HEK293 (cell line): Measurements from ENCODE around the gene PDE4D.

ENCODE experiments used
- ATF2 ChIP-seq: fragments of 450-650 bp; formaldehyde crosslinking; IDR thresholded peaks from 2 replicates; pipeline ENCODE4 v1.5.1; 2016; ENCODE audit warnings: missing biosample characterization, missing genetic modification characterization, low read depth
- CTCF ChIP-seq: fragments of 450-650 bp; formaldehyde crosslinking; IDR thresholded peaks from 2 replicates; pipeline ENCODE4 v1.5.1; 2016; ENCODE audit warnings: missing biosample characterization, missing genetic modification characterization
- ELK4 ChIP-seq: IDR thresholded peaks from 2 replicates; pipeline ENCODE4 v1.6.1; 2011; ENCODE audit warnings: mild to moderate bottlenecking, low read depth, low read length, borderline replicate concordance
- KLF16 ChIP-seq: fragments of 450-650 bp; formaldehyde crosslinking; IDR thresholded peaks from 2 replicates; pipeline ENCODE4 v1.5.1; 2017; ENCODE audit warnings: missing biosample characterization, missing genetic modification characterization
- SETDB1 ChIP-seq: IDR thresholded peaks from one replicate; pipeline ENCODE4 v1.6.1; 2017; ENCODE audit warnings: mild to moderate bottlenecking, low read length, moderate library complexity, mixed read lengths; ENCODE audit not compliant: insufficient read length
- ZBTB10 ChIP-seq: fragments of 450-650 bp; formaldehyde crosslinking; IDR thresholded peaks from 2 replicates; pipeline ENCODE4 v1.5.1; 2016; ENCODE audit warnings: missing biosample characterization, missing genetic modification characterization
- ZBTB11 ChIP-seq: fragments of 450-650 bp; formaldehyde crosslinking; conservative IDR thresholded peaks from 2 replicates; pipeline ENCODE4 v1.5.1; 2016; ENCODE audit warnings: low read depth, missing biosample characterization, missing genetic modification characterization
- ZNF121 ChIP-seq: fragments of 450-650 bp; formaldehyde crosslinking; IDR thresholded peaks from 2 replicates; pipeline ENCODE4 v1.5.1; 2016; ENCODE audit warnings: missing biosample characterization, missing genetic modification characterization
- ZNF138 ChIP-seq: fragments of 450-650 bp; formaldehyde crosslinking; IDR thresholded peaks from 2 replicates; pipeline ENCODE4 v1.5.1; 2016; ENCODE audit warnings: missing biosample characterization, missing genetic modification characterization, borderline replicate concordance
- ZNF274 ChIP-seq, 2 experiments: fragments of 200-500 bp in 1 of 2; fragments of 450-650 bp in 1 of 2; sonication (Bioruptor generic) in 1 of 2; formaldehyde crosslinking in 1 of 2; IDR thresholded peaks; 2 replicates each; pipeline versions ENCODE4 v1.5.1 to v1.6.1; 2014 to 2016; ENCODE audit warnings: borderline replicate concordance in 1 of 2, inconsistent platforms in 1 of 2, low read length in 1 of 2, missing biosample characterization in 1 of 2, missing genetic modification characterization in 1 of 2
- ZNF302 ChIP-seq: fragments of 450-650 bp; formaldehyde crosslinking; IDR thresholded peaks from 2 replicates; pipeline ENCODE4 v1.5.1; 2016; ENCODE audit warnings: missing biosample characterization, missing genetic modification characterization, low read depth
- ZNF530 ChIP-seq: fragments of 450-650 bp; formaldehyde crosslinking; IDR thresholded peaks from 2 replicates; pipeline ENCODE4 v1.5.1; 2016; ENCODE audit warnings: low read depth, missing biosample characterization, missing genetic modification characterization
- ZNF660 ChIP-seq: fragments of 450-650 bp; IDR thresholded peaks from 2 replicates; pipeline ENCODE4 v1.5.1; 2018; ENCODE audit warnings: missing biosample characterization, mild to moderate bottlenecking, missing genetic modification characterization
- ZNF785 ChIP-seq: fragments of 450-650 bp; formaldehyde crosslinking; IDR thresholded peaks from 2 replicates; pipeline ENCODE4 v1.5.1; 2016; ENCODE audit warnings: missing biosample characterization, missing genetic modification characterization

GRCh38 chr5:59832577-59833301, 60.8 kb downstream of the PDE4D start:
- no peak for TF ChIP-seq ZBTB11 (tag by site-specific recombination)
- TF ChIP-seq ATF2 (tag by site-specific recombination) = no peak
- no peak for TF ChIP-seq ZNF530 (tag by site-specific recombination)
- no peak for TF ChIP-seq ELK4
- TF ChIP-seq CTCF = no peak
- no peak for TF ChIP-seq ZNF302 (tag by site-specific recombination)
- no peak for TF ChIP-seq ZBTB10 (tag by site-specific recombination)
- TF ChIP-seq ZNF785 (tag by site-specific recombination) = no peak
- TF ChIP-seq ZNF138 (tag by site-specific recombination) = no peak
- no peak for TF ChIP-seq ZNF274 (IDR thresholded peaks at IDR 0.05; ENCODE audit: low read length)
- no peak for TF ChIP-seq ZNF274 (tag by site-specific recombination; IDR thresholded peaks at IDR 0.05; ENCODE audit: borderline replicate concordance)
- TF ChIP-seq KLF16 (tag by site-specific recombination) = no peak
- TF ChIP-seq ZNF121 (tag by site-specific recombination) = no peak
- TF ChIP-seq SETDB1 = no peak
- no peak for TF ChIP-seq ZNF660
